Heart left ventricle (tissue), 16 donors: ENCODE data around the gene NOP53. TPM values are rescaled to one million over a fixed set of nuclear protein-coding genes. Genes with fewer than 3 reads are reported as not detected.
A peak's percentile ranks its signal among the peaks of the same experiment; 100 is the strongest.
"Not testable (repeated sequence)": the region's sequence is repeated elsewhere in the genome, so short reads cannot be mapped to it uniquely, and the experiment has no call there.

Source experiments
- ATAC-seq, 4 donors: fragments of 200-7000 bp; cut with Tn5 transposase; one replicate each; pipeline ENCODE4 v1.9.1; 2020 to 2022; ENCODE audit warnings: moderate library complexity in 4 of 4, mild to moderate bottlenecking in 3 of 4, moderate number of reproducible peaks in 1 of 4
- DNase-seq, 5 donors: peaks; one replicate each; pipeline ENCODE4 v3.0.0-alpha.2; 2020
- H3K27ac ChIP-seq, 12 donors: fragments of 200-600 bp; sonication (generic) in 4 of 12; one replicate each; pipeline versions ENCODE4 v1.5.0 to v1.8.0; 2016 to 2022; ENCODE audit warnings: mild to moderate bottlenecking in 2 of 12
- H3K27me3 ChIP-seq, 9 donors: fragments of 200-600 bp; sonication (generic) in 2 of 9; one replicate each; pipeline versions ENCODE4 v1.5.1 to v1.8.0; 2016 to 2022; ENCODE audit warnings: mild to moderate bottlenecking in 3 of 9
- H3K36me3 ChIP-seq, 9 donors: fragments of 200-600 bp; sonication (generic) in 2 of 9; one replicate each; pipeline versions ENCODE4 v1.5.0 to v1.8.0; 2018 to 2022; ENCODE audit warnings: mild to moderate bottlenecking in 2 of 9
- H3K4me1 ChIP-seq, 12 donors: fragments of 200-600 bp; sonication (generic) in 4 of 12; one replicate each; pipeline versions ENCODE4 v1.5.0 to v1.8.0; 2016 to 2022; ENCODE audit warnings: mild to moderate bottlenecking in 3 of 12
- H3K4me3 ChIP-seq, 12 donors: fragments of 200-600 bp; sonication (generic) in 4 of 12; one replicate each; pipeline versions ENCODE4 v1.5.0 to v1.8.0; 2017 to 2022; ENCODE audit warnings: mild to moderate bottlenecking in 9 of 12, moderate library complexity in 4 of 12
- H3K9me3 ChIP-seq, 12 donors: fragments of 200-600 bp; sonication (generic) in 4 of 12; one replicate each; pipeline versions ENCODE4 v1.5.0 to v1.8.0; 2016 to 2022; ENCODE audit warnings: mild to moderate bottlenecking in 1 of 12
- POLR2A ChIP-seq, 2 donors: fragments of 450-650 bp; IDR thresholded peaks; one replicate each; pipeline ENCODE4 v1.6.1; 2017; ENCODE audit warnings: antibody characterized with exemption in 2 of 2, mild to moderate bottlenecking in 2 of 2, moderate library complexity in 2 of 2
- WGBS, 4 donors: extraction: QIAGEN DNeasy Blood & Tissue Kit in 2 of 4; methylation state at CpG; one replicate each; pipeline versions ENCODE4 v1.1.5 to v1.1.7; 2013 to 2018; 5-methylcytosine and 5-hydroxymethylcytosine counted together
- intact Hi-C, 10 donors: fragments of 100-400 bp; cut with DNase I; formaldehyde crosslinking; loops; one replicate each; pipeline versions ENCODE4 v1.11.1 to v1.14.2; 2022
- polyA plus RNA-seq, 2 donors: library from polyadenylated mRNA; stranded (reverse); fragments of 200-250 nt; gene quantifications; one replicate each; pipeline ENCODE4 v1.2.3, GENCODE V29; 2013
- total RNA-seq, 9 donors: library from RNA; depleted of rRNA in 2 of 9; stranded (reverse); fragments of >200 nt in 2 of 9; fragmentation: NEBNext Ultra II Directional in 3 of 9; extraction: Animal tissue kit (Norgen Biotek cat#: 25700) in 3 of 9; gene quantifications; one replicate each; pipeline versions ENCODE4 v1.1.0 to v1.2.4, GENCODE V29; 2016 to 2023
- TF ChIP-seq, protein P1 (sequence below), 12 donors: fragments of 200-600 bp; sonication (generic) in 4 of 12; IDR thresholded peaks; one replicate each; pipeline versions ENCODE4 v1.5.0 to v1.8.0; 2018 to 2022; ENCODE audit warnings: antibody characterized with exemption in 12 of 12, mild to moderate bottlenecking in 5 of 12
- donor health status: ischemic (EF 13 %, LVEDD 7.1; RV severe dilation, severe dysfunction).
- donor health status: healthy with polysubstance abuse.
- donor health status: DM: no; HTN: yes; CAD: no.
- donor health status: DM: no; HTN: no; CAD: no.
- donor health status: ischemic (EF 25% LVEDD 6.9; RV normal size, moderate dysfunction).
- donor health status: ischemic (EF 25% LVEDD 5.7; RV mildly dilated, moderate dysfunction).
- donor health status: healthy.
- donor health status: DM: yes; HTN: yes; CAD: no.
- donor health status: ischemic (EF 35%, LVEDD 5.7; RV mildly dilated, moderate dysfunction).
- donor health status: nonischemic (EF 11% LVEDD 7.7; RV severe dilation, severe dysfunction).
- donor health status: DM: yes; HTN: yes; CAD: no.
- donor health status: PGD.
- donor health status: ischemic (EF 29% LVEDD 5.4; RV normal size, mild dysfunction).
- donor health status: nonischemic (EF 23%, LVEDD 6.1; RV moderate dilation, normal function).

The NOP53 gene
- total and polyA plus RNA-seq, 11 donors: 132 to 259 (median 172) TPM

DNA sequence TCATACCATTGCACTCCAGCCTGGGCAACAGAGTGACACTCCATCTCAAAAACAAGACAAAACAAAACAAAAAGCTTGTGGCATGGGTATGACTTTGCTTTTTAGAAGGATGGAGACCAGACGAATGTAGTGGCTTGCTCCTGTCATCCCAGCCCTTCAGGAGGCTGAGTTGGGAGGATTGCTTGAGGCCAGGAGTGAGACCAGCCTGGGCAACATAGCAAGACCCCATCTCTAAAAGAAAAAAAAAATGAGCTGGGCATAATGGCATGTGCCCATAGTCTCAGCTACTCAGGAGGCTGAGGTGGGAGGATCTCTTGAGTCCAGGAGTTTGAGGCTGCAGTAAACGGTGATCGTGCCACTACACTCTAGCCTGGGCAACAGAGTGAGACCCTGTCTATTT lies 16.8 kb downstream of the NOP53 start:
- TF ChIP-seq POLR2A (IDR thresholded peaks at IDR 0.05): no peak
- TF ChIP-seq, protein P1, sequence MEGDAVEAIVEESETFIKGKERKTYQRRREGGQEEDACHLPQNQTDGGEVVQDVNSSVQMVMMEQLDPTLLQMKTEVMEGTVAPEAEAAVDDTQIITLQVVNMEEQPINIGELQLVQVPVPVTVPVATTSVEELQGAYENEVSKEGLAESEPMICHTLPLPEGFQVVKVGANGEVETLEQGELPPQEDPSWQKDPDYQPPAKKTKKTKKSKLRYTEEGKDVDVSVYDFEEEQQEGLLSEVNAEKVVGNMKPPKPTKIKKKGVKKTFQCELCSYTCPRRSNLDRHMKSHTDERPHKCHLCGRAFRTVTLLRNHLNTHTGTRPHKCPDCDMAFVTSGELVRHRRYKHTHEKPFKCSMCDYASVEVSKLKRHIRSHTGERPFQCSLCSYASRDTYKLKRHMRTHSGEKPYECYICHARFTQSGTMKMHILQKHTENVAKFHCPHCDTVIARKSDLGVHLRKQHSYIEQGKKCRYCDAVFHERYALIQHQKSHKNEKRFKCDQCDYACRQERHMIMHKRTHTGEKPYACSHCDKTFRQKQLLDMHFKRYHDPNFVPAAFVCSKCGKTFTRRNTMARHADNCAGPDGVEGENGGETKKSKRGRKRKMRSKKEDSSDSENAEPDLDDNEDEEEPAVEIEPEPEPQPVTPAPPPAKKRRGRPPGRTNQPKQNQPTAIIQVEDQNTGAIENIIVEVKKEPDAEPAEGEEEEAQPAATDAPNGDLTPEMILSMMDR (IDR thresholded peaks at IDR 0.05): no peak
- intact Hi-C loops: loop anchor here in 2 of 10 donors (10.0 kb wide), 1 partner anchor 103 kb away; no protein-coding TSS in a partner anchor
- Histone ChIP-seq H3K4me1 (peaks cover 0 to 19% (median 3%) of the 10 kb centered on the region in 12 donors), H3K36me3 (peaks cover 0 to 33% (median 24%) of the 10 kb centered on the region in 9 donors), H3K9me3 (peaks cover 0 to 5% (median 0%) of the 10 kb centered on the region in 12 donors), H3K4me3 (no peak overlapping the region), H3K27ac (peak overlapping the region in 3 of 12 donors; percentile 52 to 66 (median 57)), H3K27me3 (no peaks in the 10 kb centered on the region)
- 54 to 94% (median 85%) methylated on average over 3 of the region's 3 CpGs for WGBS, 4 donors
- ATAC-seq (no peak), DNase-seq (no peak)

DNA sequence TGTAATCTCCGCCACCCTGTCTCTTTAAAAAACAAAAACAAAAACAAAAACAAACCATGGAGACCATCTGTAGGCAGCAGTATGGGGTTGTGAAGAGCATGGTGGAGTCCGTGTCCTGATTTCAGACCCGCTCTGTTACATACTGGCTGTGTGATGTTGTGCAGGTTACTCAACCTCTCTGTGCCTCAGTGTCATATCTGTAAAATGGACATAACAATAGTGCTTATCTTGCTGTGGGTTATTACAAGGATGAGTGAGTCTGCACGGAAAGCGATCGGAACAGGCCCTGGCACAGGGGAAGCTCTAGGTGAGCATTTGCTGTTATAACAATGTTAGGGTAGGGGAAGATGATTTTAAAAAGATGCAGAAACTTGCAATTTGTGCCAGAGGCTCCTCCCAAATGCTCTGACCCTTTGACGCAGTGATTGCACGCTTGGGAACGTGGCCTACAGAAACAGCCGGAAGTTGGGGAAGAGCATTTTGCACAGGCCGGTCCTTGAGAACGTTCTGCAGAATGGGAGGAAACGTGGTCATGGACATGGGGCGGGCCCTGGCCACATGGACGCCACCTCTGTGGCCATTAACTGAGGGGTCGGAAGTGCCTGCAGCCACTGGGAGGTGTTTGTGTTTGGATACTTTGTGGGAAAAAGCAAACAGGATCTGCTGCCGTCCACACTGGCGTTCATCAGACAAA lies 17.4 kb downstream of the NOP53 start:
- no peak for TF ChIP-seq POLR2A (IDR thresholded peaks at IDR 0.05)
- TF ChIP-seq, protein P1 (IDR thresholded peaks at IDR 0.05): no peak
- H3K27me3 ChIP-seq: no peaks in the 10 kb centered on the region
- ATAC-seq: peak; percentile 34 to 84 (median 62)
- peak in 4 of 5 donors; percentile 64 to 75 (median 68) for DNase-seq
- H3K4me1 ChIP-seq: peaks cover 0 to 19% (median 3%) of the 10 kb centered on the region in 12 donors
- peaks cover 0 to 5% (median 0%) of the 10 kb centered on the region in 12 donors for H3K9me3 ChIP-seq
- peak overlapping the region in 10 of 12 donors; percentile 11 to 66 (median 51) for H3K27ac ChIP-seq
- H3K4me3 ChIP-seq: no peak overlapping the region
- 53 to 67% (median 61%) methylated on average over 18 of the region's 18 CpGs for WGBS, 4 donors
- H3K36me3 ChIP-seq: peaks cover 0 to 27% (median 18%) of the 10 kb centered on the region in 9 donors
- intact Hi-C loops: loop anchor here in 2 of 10 donors (10.0 kb wide), 1 partner anchor 102 kb away; no protein-coding TSS in a partner anchor

DNA sequence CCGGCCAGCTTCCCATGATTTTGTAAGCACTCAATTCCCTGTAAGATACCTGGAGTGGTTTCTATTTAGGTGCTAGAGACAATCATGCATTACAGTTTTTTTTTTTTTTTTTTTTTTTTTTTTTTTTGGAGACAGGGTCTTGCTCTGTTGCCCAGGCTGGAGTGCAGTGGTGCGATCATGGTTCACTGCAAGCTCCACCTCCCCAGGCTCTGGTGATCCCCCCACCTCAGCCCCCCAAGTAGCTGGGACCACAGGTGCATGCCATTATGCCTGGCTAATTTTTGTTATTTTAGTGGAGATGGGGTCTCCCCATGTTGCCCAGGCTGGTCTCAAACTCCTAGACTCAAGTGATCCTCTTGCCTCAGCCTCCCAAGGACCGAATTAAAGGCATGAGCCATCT lies 19.4 kb downstream of the NOP53 start:
- 88 to 92% (median 91%) methylated on average over 3 of the region's 3 CpGs for WGBS, 4 donors
- H3K27ac ChIP-seq, DNase-seq, H3K27me3 ChIP-seq, H3K4me3 ChIP-seq, H3K9me3 ChIP-seq, H3K36me3 ChIP-seq, ATAC-seq: not testable (repeated sequence)
- intact Hi-C loops: loop anchor here in 4 of 10 donors (1.0 to 10.0 kb wide), 3 partner anchors 24 to 100 kb away; no protein-coding TSS in a partner anchor
- peaks cover 0 to 19% (median 3%) of the 10 kb centered on the region in 12 donors for H3K4me1 ChIP-seq

DNA sequence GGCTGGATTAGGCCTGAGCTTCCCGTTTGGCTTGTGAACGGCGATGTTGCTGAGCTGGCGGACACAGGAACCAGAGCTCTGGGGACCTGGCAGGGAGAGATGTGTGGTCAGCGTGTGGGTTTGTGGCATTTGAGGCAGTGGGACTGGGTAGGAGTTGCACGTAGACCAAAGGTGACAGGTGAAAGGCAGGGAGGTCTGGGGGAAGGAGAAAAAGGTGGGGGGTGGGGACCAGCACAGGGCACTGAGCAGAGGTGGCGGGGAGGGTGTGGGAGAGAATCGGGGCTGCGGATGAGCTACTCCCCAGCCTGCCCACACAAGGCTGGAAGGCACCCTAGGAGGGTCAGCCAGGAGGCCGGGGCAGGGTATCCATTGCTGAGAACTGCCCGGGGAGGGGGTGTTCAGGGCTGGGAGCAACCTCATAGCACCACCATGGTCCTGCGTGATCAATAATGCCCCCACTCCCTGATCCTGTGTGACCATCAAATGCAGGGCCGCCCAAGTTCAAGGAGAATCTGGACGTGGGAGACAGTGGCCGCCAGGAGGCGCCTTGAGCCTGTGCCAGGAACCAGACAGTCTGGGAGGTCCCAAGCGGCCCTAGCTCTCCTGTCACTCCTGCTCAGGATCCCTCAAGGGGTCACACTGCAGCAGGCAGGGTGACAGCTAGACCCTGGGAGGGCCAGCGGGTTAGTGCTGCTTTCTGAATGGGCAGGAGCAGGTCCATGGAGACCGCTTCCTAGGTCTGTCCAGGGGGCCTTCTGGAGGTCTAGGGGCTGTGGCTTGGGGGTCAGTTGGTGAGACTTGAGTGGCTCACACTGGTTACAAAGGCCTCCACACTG lies 20.4 kb downstream of the NOP53 start:
- WGBS, 4 donors: 31 to 48% (median 38%) methylated on average over 13 to 19 of the region's 19 CpGs

More for the DNA sequence above, 20.4 kb downstream of the NOP53 start:
- no peak overlapping the region for H3K4me3 ChIP-seq
- DNase-seq (peak; percentile 67 to 87 (median 76)), ATAC-seq (peak; percentile 69 to 75 (median 74))
- H3K27me3 ChIP-seq: no peaks in the 10 kb centered on the region
- TF ChIP-seq, protein P1 (IDR thresholded peaks at IDR 0.05): peak; percentile 72 to 89 (median 82)
- TF ChIP-seq POLR2A (IDR thresholded peaks at IDR 0.05): no peak
- no peaks in the 10 kb centered on the region for H3K9me3 ChIP-seq
- intact Hi-C loops: loop anchor here (1.0 to 10.0 kb wide), 4 partner anchors 23 to 99 kb away; no protein-coding TSS in a partner anchor
- peaks cover 0 to 19% (median 3%) of the 10 kb centered on the region in 12 donors for H3K4me1 ChIP-seq
- no peak overlapping the region for H3K27ac ChIP-seq
- H3K36me3 ChIP-seq: no peaks in the 10 kb centered on the region
